Suppressor macrophage (primary cell): Measurements from ENCODE around the gene SLC2A13.
A peak's percentile ranks its signal among the peaks of the same experiment; 100 is the strongest.
"Not testable (repeated sequence)": the region's sequence is repeated elsewhere in the genome, so short reads cannot be mapped to it uniquely, and the experiment has no call there.

ENCODE experiments used
- DNase-seq, 4 experiments: peaks; one replicate each; pipeline ENCODE4 v3.0.0-alpha.2; 2020 to 2022

SLC2A13 gene

GRCh38 chr12:39804479-39804878 lies 301.4 kb downstream of the SLC2A13 start:
- no peak for DNase-seq

- DNase-seq = no peak
Measured at GRCh38 chr12:39803151-39803550, 302.7 kb downstream of the SLC2A13 start.

- no peak for DNase-seq
Measured at GRCh38 chr12:39798977-39799376, 306.9 kb downstream of the SLC2A13 start.

GRCh38 chr12:39798429-39798828 lies 307.5 kb downstream of the SLC2A13 start:
- DNase-seq = no peak

GRCh38 chr12:39795481-39795880 lies 310.4 kb downstream of the SLC2A13 start:
- no peak for DNase-seq

- DNase-seq = no peak
Measured at GRCh38 chr12:39792938-39793337, 312.9 kb downstream of the SLC2A13 start.

GRCh38 chr12:39788239-39788638 lies 317.6 kb downstream of the SLC2A13 start:
- DNase-seq = no peak

- DNase-seq = not testable (repeated sequence)
Measured at GRCh38 chr12:39785814-39786213, 320.1 kb downstream of the SLC2A13 start.

GRCh38 chr12:39782026-39782545 lies 323.8 kb downstream of the SLC2A13 start:
- DNase-seq = no peak

GRCh38 chr12:39780913-39781446 lies 324.9 kb downstream of the SLC2A13 start:
- DNase-seq = no peak

- no peak for DNase-seq
Measured at GRCh38 chr12:39780411-39780912, 325.4 kb downstream of the SLC2A13 start.

GRCh38 chr12:39779768-39780340 lies 326.0 kb downstream of the SLC2A13 start:
- DNase-seq = no peak

- DNase-seq = no peak
Measured at GRCh38 chr12:39777465-39777864, 328.4 kb downstream of the SLC2A13 start.

GRCh38 chr12:39773266-39773665 lies 332.6 kb downstream of the SLC2A13 start:
- no peak for DNase-seq

GRCh38 chr12:39772821-39773259 lies 333.0 kb downstream of the SLC2A13 start:
- peak; percentile 10 to 47 (median 14) for DNase-seq

GRCh38 chr12:39771456-39771855 lies 334.4 kb downstream of the SLC2A13 start:
- no peak for DNase-seq

- DNase-seq = peak; percentile 3 to 58 (median 46)
Measured at GRCh38 chr12:39764944-39765560, 340.8 kb downstream of the SLC2A13 start.

- DNase-seq = no peak
Measured at GRCh38 chr12:39763890-39764169, 342.1 kb downstream of the SLC2A13 start.

- DNase-seq = no peak
Measured at GRCh38 chr12:39763071-39763889, 342.6 kb downstream of the SLC2A13 start.

- no peak for DNase-seq
Measured at GRCh38 chr12:39755478-39755877, 350.4 kb downstream of the SLC2A13 start.

- DNase-seq = no peak
Measured at GRCh38 chr12:39752482-39753137, 353.3 kb downstream of the SLC2A13 start.

- not testable (repeated sequence) for DNase-seq
Measured at GRCh38 chr12:39746151-39746550, 359.7 kb downstream of the SLC2A13 start.

GRCh38 chr12:39743655-39744054 lies 362.2 kb downstream of the SLC2A13 start:
- no peak for DNase-seq
